NCI-H1105 treated with DMSO at 0.1 percent for 48 hours (cell line): ENCODE measurements around the gene FAM193A.
"Not testable (repeated sequence)": the region's sequence is repeated elsewhere in the genome, so short reads cannot be mapped to it uniquely, and the experiment has no call there.

Source experiments
- DNase-seq: peaks from one replicate; lab custom pipeline; 2025; lab: John Stamatoyannopoulos, UW

FAM193A gene

GRCh38 chr4:2691313-2691712 lies 154.9 kb downstream of the FAM193A start:
- DNase-seq = no peak

GRCh38 chr4:2691952-2692435 lies 155.5 kb downstream of the FAM193A start:
- no peak for DNase-seq

- DNase-seq = no peak
These were observed 158.2 kb downstream of the FAM193A start for GRCh38 chr4:2694691-2695090.

- DNase-seq = no peak
These were observed 159.1 kb downstream of the FAM193A start for GRCh38 chr4:2695346-2696060.

GRCh38 chr4:2696423-2696822 lies 160.0 kb downstream of the FAM193A start:
- no peak for DNase-seq

DNA sequence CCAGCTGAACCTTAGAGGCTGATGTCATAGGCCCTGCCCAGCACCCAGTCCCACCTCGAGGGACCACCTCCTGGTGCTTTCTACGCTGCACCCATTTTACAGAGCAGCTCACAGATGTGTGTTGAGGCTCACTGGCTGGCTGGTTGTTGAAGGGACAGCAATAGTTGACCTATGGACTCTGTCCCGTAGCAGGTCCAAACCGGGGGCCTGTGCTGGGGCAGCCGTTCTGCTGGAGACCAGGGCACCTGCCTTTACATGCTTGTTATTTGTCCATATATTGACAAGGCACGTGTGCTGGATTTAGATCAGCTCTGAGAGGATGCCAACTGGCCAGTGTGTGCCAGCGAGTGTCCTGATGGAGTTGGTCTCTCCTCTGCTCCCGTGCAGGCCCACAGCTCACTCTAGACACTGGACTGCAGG lies 161.6 kb downstream of the FAM193A start:
- DNase-seq = no peak

GRCh38 chr4:2698504-2698903 lies 162.1 kb downstream of the FAM193A start:
- DNase-seq = no peak

GRCh38 chr4:2698951-2699505 lies 162.6 kb downstream of the FAM193A start:
- no peak for DNase-seq

GRCh38 chr4:2699534-2699933 lies 163.1 kb downstream of the FAM193A start:
- no peak for DNase-seq

- DNase-seq = no peak
These were observed 163.6 kb downstream of the FAM193A start for GRCh38 chr4:2700031-2700430.

DNA sequence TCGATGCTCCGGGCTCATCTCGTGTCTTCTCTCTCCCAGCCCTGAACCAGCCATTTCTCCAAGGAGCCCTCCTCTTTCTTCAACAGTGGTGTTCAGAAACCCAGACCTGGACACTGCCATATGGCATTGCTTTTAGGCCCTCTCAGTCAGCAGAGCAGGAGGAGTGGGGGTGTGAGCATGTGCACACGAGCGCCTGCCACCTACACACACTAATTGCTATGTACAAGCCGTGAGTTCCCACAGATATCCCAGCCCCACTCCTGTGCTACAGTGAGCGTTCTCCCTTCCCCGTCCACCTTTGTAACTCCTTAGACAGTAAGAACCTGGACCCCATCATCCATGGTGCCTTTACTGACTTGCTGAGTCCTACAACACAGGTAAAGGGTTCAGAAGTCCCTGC lies 165.9 kb downstream of the FAM193A start:
- no peak for DNase-seq

- DNase-seq = no peak
These were observed 166.3 kb downstream of the FAM193A start for GRCh38 chr4:2702770-2703169.

GRCh38 chr4:2712261-2712842 lies 175.9 kb downstream of the FAM193A start:
- no peak for DNase-seq

DNA sequence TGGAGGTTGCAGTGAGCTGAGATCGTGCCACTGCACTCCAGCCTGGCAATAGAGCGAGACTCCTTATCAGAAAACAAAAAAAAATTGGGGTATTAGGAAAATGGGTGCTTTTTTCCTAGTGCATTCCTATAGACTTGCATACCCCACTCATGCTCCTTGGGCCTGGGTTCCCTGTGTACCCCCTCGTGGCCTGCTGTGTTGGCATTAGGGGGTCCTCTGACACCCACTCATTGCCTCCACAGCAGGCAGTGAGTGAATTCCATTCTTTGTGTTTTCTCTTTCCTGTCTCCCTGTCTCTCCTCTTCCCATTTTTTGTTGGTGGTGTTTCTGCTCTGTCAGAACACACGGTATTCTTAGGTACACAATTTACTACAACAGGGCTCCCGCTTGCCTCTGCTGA lies 176.9 kb downstream of the FAM193A start:
- no peak for DNase-seq

GRCh38 chr4:2714061-2714770 lies 177.8 kb downstream of the FAM193A start:
- no peak for DNase-seq

- DNase-seq = no peak
These were observed 178.5 kb downstream of the FAM193A start for GRCh38 chr4:2714918-2715317.

GRCh38 chr4:2715426-2715825 lies 179.0 kb downstream of the FAM193A start:
- no peak for DNase-seq

DNA sequence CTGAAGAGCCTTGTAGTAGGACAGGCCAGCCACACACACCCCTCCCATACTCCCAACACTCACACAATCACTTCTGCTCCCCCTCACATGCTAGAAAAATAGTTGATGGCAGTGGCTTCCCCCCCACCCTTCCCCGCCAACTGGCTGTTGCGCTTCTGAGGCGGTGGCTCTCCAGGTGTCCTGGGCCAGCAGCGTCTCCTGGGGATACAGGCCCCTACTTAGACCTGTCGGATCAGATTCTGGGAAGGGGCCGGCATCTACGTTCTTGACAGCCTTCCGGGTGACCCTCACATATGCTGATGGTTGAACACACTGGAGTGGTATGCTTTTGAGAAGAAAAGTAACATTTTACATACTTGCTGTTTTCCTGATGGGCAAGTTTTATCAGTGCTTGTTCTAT lies 179.8 kb downstream of the FAM193A start:
- DNase-seq = no peak

- DNase-seq = no peak
These were observed 185.1 kb downstream of the FAM193A start for GRCh38 chr4:2721586-2721985.

GRCh38 chr4:2722033-2722432 lies 185.6 kb downstream of the FAM193A start:
- DNase-seq = no peak

- DNase-seq = no peak
These were observed 187.3 kb downstream of the FAM193A start for GRCh38 chr4:2723751-2724150.

- no peak for DNase-seq
These were observed 188.9 kb downstream of the FAM193A start for GRCh38 chr4:2725380-2725779.

DNA sequence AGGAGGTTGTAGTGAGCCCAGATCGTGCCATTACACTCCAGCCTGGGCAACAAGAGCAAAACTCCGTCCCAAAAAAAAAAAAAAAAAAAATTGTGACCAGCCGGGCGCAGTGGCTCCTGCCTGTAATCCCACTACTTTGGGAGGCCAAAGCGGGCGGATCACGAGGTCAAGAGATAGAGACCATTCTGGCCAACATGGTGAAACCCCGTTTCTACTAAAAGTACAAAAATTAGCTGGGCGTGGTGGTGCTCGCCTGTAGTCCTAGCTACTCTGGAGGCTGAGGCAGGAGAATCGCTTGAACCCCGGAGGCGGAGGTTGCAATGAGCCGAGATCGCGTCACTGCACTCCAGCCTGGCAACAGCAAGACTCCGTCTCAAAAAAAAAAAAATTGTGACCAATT lies 190.4 kb downstream of the FAM193A start:
- DNase-seq = not testable (repeated sequence)
